ENCODE data around the gene TSLP.
A peak's percentile ranks its signal among the peaks of the same experiment; 100 is the strongest.

The TSLP gene

GRCh38 chr5:111077678-111078077, 6.2 kb downstream of the TSLP start:
- Histone ChIP-seq H3K9me3 (ENCODE audit: low read depth, low read length) (no peaks in the 10 kb centered on the region), H3K4me3 (no peak overlapping the region), H3K27ac (no peak overlapping the region), H3K36me3 (ENCODE audit: insufficient read depth, low read length) (no peaks in the 10 kb centered on the region), H3K9ac (ENCODE audit: insufficient read length) (no peak overlapping the region)
- no peak for TF ChIP-seq POLR2AphosphoS5 (IDR thresholded peaks at IDR 0.05; ENCODE audit: borderline replicate concordance, low read depth, low read length)
- TF ChIP-seq FOXP2 (optimal IDR thresholded peaks at IDR 0.05; ENCODE audit: control extremely low read depth, extremely low read length, insufficient read depth) = no peak
- TF ChIP-seq EZH2 (IDR thresholded peaks at IDR 0.05) = no peak
- DNase-seq (ENCODE audit: low read depth, low spot score) = no peak

- no peak overlapping the region for H3K4me3 ChIP-seq
- H3K9me3 ChIP-seq (ENCODE audit: low read depth, low read length) = no peaks in the 10 kb centered on the region
- no peak overlapping the region for H3K9ac ChIP-seq (ENCODE audit: insufficient read length)
- H3K27ac ChIP-seq = no peak overlapping the region
- TF ChIP-seq EZH2 (IDR thresholded peaks at IDR 0.05) (no peak), FOXP2 (optimal IDR thresholded peaks at IDR 0.05; ENCODE audit: control extremely low read depth, extremely low read length, insufficient read depth) (no peak), POLR2AphosphoS5 (IDR thresholded peaks at IDR 0.05; ENCODE audit: borderline replicate concordance, low read depth, low read length) (no peak)
- no peak for DNase-seq (ENCODE audit: low read depth, low spot score)
- no peaks in the 10 kb centered on the region for H3K36me3 ChIP-seq (ENCODE audit: insufficient read depth, low read length)
These were observed 8.3 kb downstream of the TSLP start for GRCh38 chr5:111079846-111080245.

- H3K36me3 ChIP-seq (ENCODE audit: insufficient read depth, low read length) = no peaks in the 10 kb centered on the region
- no peak for TF ChIP-seq FOXP2 (optimal IDR thresholded peaks at IDR 0.05; ENCODE audit: control extremely low read depth, extremely low read length, insufficient read depth)
- no peak for TF ChIP-seq EZH2 (IDR thresholded peaks at IDR 0.05)
- TF ChIP-seq POLR2AphosphoS5 (IDR thresholded peaks at IDR 0.05; ENCODE audit: borderline replicate concordance, low read depth, low read length) = no peak
- no peaks in the 10 kb centered on the region for H3K9me3 ChIP-seq (ENCODE audit: low read depth, low read length)
- no peak overlapping the region for H3K4me3 ChIP-seq
- no peak for DNase-seq (ENCODE audit: low read depth, low spot score)
- H3K27ac ChIP-seq = no peak overlapping the region
- H3K9ac ChIP-seq (ENCODE audit: insufficient read length) = no peak overlapping the region
These were observed 11.8 kb downstream of the TSLP start for GRCh38 chr5:111083323-111083722.

GRCh38 chr5:111092062-111092853, 20.7 kb downstream of the TSLP start, which contains the start of gene WDR36:
WDR36 (plus strand) TSS chr5:111092348; CDS start chr5:111092457, 109 bp downstream.
- Histone ChIP-seq H3K4me3 (peak within 1 kb of the TSS; percentile 97), H3K9me3 (ENCODE audit: low read depth, low read length) (peaks cover 3% of the 10 kb centered on the region; the same call in 1 of the 2 replicates), H3K9ac (ENCODE audit: insufficient read length) (peak within 1 kb of the TSS; percentile 91), H3K36me3 (ENCODE audit: insufficient read depth, low read length) (peaks cover 25% of the 10 kb centered on the region), H3K27ac (peak within 1 kb of the TSS; percentile 48; the same call in 1 of the 2 replicates)
- no peak for TF ChIP-seq EZH2 (IDR thresholded peaks at IDR 0.05)
- peak; percentile 97 for TF ChIP-seq POLR2AphosphoS5 (IDR thresholded peaks at IDR 0.05; ENCODE audit: borderline replicate concordance, low read depth, low read length)
- TF ChIP-seq FOXP2 (optimal IDR thresholded peaks at IDR 0.05; ENCODE audit: control extremely low read depth, extremely low read length, insufficient read depth) = peak; percentile 77
- DNase-seq (ENCODE audit: low read depth, low spot score) = peak; percentile 88

GRCh38 chr5:111095982-111096381, 24.5 kb downstream of the TSLP start:
- Histone ChIP-seq H3K4me3 (no peak overlapping the region), H3K9me3 (ENCODE audit: low read depth, low read length) (peaks cover 3% of the 10 kb centered on the region; the same call in 1 of the 2 replicates), H3K27ac (no peak overlapping the region), H3K36me3 (ENCODE audit: insufficient read depth, low read length) (peaks cover 56% of the 10 kb centered on the region), H3K9ac (ENCODE audit: insufficient read length) (no peak overlapping the region)
- TF ChIP-seq EZH2 (IDR thresholded peaks at IDR 0.05) (no peak), FOXP2 (optimal IDR thresholded peaks at IDR 0.05; ENCODE audit: control extremely low read depth, extremely low read length, insufficient read depth) (no peak), POLR2AphosphoS5 (IDR thresholded peaks at IDR 0.05; ENCODE audit: borderline replicate concordance, low read depth, low read length) (no peak)
- DNase-seq (ENCODE audit: low read depth, low spot score) = no peak

GRCh38 chr5:111099058-111099778, 27.7 kb downstream of the TSLP start:
- no peak overlapping the region for H3K27ac ChIP-seq
- peaks cover 85% of the 10 kb centered on the region for H3K36me3 ChIP-seq (ENCODE audit: insufficient read depth, low read length)
- H3K4me3 ChIP-seq = no peak overlapping the region
- no peaks in the 10 kb centered on the region for H3K9me3 ChIP-seq (ENCODE audit: low read depth, low read length)
- TF ChIP-seq POLR2AphosphoS5 (IDR thresholded peaks at IDR 0.05; ENCODE audit: borderline replicate concordance, low read depth, low read length) (no peak), FOXP2 (optimal IDR thresholded peaks at IDR 0.05; ENCODE audit: control extremely low read depth, extremely low read length, insufficient read depth) (no peak), EZH2 (IDR thresholded peaks at IDR 0.05) (no peak)
- H3K9ac ChIP-seq (ENCODE audit: insufficient read length) = no peak overlapping the region
- DNase-seq (ENCODE audit: low read depth, low spot score) = no peak

- H3K27ac ChIP-seq = no peak overlapping the region
- H3K9ac ChIP-seq (ENCODE audit: insufficient read length) = no peak overlapping the region
- no peak overlapping the region for H3K4me3 ChIP-seq
- H3K9me3 ChIP-seq (ENCODE audit: low read depth, low read length) = no peaks in the 10 kb centered on the region
- no peak for DNase-seq (ENCODE audit: low read depth, low spot score)
- peaks cover 87% of the 10 kb centered on the region for H3K36me3 ChIP-seq (ENCODE audit: insufficient read depth, low read length)
- no peak for TF ChIP-seq POLR2AphosphoS5 (IDR thresholded peaks at IDR 0.05; ENCODE audit: borderline replicate concordance, low read depth, low read length)
- TF ChIP-seq FOXP2 (optimal IDR thresholded peaks at IDR 0.05; ENCODE audit: control extremely low read depth, extremely low read length, insufficient read depth) = no peak
- no peak for TF ChIP-seq EZH2 (IDR thresholded peaks at IDR 0.05)
These were observed 34.9 kb downstream of the TSLP start for GRCh38 chr5:111106320-111106948.

- H3K9ac ChIP-seq (ENCODE audit: insufficient read length) = no peak overlapping the region
- no peak overlapping the region for H3K27ac ChIP-seq
- no peaks in the 10 kb centered on the region for H3K9me3 ChIP-seq (ENCODE audit: low read depth, low read length)
- no peak for DNase-seq (ENCODE audit: low read depth, low spot score)
- peaks cover 91% of the 10 kb centered on the region for H3K36me3 ChIP-seq (ENCODE audit: insufficient read depth, low read length)
- TF ChIP-seq FOXP2 (optimal IDR thresholded peaks at IDR 0.05; ENCODE audit: control extremely low read depth, extremely low read length, insufficient read depth) = no peak
- no peak for TF ChIP-seq POLR2AphosphoS5 (IDR thresholded peaks at IDR 0.05; ENCODE audit: borderline replicate concordance, low read depth, low read length)
- no peak for TF ChIP-seq EZH2 (IDR thresholded peaks at IDR 0.05)
- H3K4me3 ChIP-seq = no peak overlapping the region
These were observed 35.9 kb downstream of the TSLP start for GRCh38 chr5:111107371-111107770.
